Muscle layer of duodenum (tissue), 2 donors: ENCODE data around the gene ATP6V0A4.

Source experiments
- H3K27ac ChIP-seq: one replicate; pipeline ENCODE4 v1.7.0; 2013; ENCODE audit warnings: mild to moderate bottlenecking, low read length
- H3K27me3 ChIP-seq: one replicate; pipeline ENCODE4 v1.7.0; 2013; ENCODE audit warnings: low read depth, mild to moderate bottlenecking, control low read depth, low read length
- H3K36me3 ChIP-seq, 2 donors: one replicate each; pipeline ENCODE4 v1.7.0; 2013; ENCODE audit warnings: low read length in 2 of 2, control low read depth in 1 of 2, mild to moderate bottlenecking in 1 of 2; ENCODE audit not compliant: insufficient read depth in 2 of 2, control insufficient read depth in 1 of 2
- H3K4me1 ChIP-seq, 2 donors: one replicate each; pipeline ENCODE4 v1.7.0; 2013; ENCODE audit warnings: low read length in 2 of 2, mild to moderate bottlenecking in 2 of 2, control low read depth in 1 of 2, moderate library complexity in 1 of 2; ENCODE audit not compliant: insufficient read depth in 2 of 2, control insufficient read depth in 1 of 2
- H3K4me3 ChIP-seq, 2 donors: one replicate each; pipeline ENCODE4 v1.7.0; 2013; ENCODE audit warnings: low read length in 2 of 2, low read depth in 1 of 2, mild to moderate bottlenecking in 1 of 2
- H3K9me3 ChIP-seq, 2 donors: one replicate each; pipeline ENCODE4 v1.7.0; 2013; ENCODE audit warnings: low read length in 2 of 2, control low read depth in 1 of 2, mild to moderate bottlenecking in 1 of 2; ENCODE audit not compliant: control insufficient read depth in 1 of 2
- donor health status: healthy.

ATP6V0A4 gene

GRCh38 chr7:138726288-138726687, 71.7 kb downstream of the ATP6V0A4 start:
- no peaks in the 10 kb centered on the region for H3K4me1 ChIP-seq
- no peak overlapping the region for H3K27ac ChIP-seq
- H3K27me3 ChIP-seq = no peaks in the 10 kb centered on the region
- no peaks in the 10 kb centered on the region for H3K9me3 ChIP-seq
- no peaks in the 10 kb centered on the region for H3K36me3 ChIP-seq
- no peak overlapping the region for H3K4me3 ChIP-seq

- no peak overlapping the region for H3K27ac ChIP-seq
These were observed 77.7 kb downstream of the ATP6V0A4 start for GRCh38 chr7:138720286-138720685.

GRCh38 chr7:138716889-138717288, 81.1 kb downstream of the ATP6V0A4 start:
- Histone ChIP-seq H3K36me3 (no peaks in the 10 kb centered on the region), H3K27me3 (no peaks in the 10 kb centered on the region), H3K4me1 (no peaks in the 10 kb centered on the region), H3K9me3 (no peaks in the 10 kb centered on the region), H3K4me3 (no peak overlapping the region), H3K27ac (no peak overlapping the region)

More at GRCh38 chr7:138720286-138720685, 77.7 kb downstream of the ATP6V0A4 start:
- Histone ChIP-seq H3K4me3 (no peak overlapping the region), H3K36me3 (no peaks in the 10 kb centered on the region), H3K27me3 (no peaks in the 10 kb centered on the region), H3K9me3 (no peaks in the 10 kb centered on the region), H3K4me1 (no peaks in the 10 kb centered on the region)

GRCh38 chr7:138713191-138713590, 84.8 kb downstream of the ATP6V0A4 start:
- no peaks in the 10 kb centered on the region for H3K36me3 ChIP-seq
- no peak overlapping the region for H3K27ac ChIP-seq
- H3K27me3 ChIP-seq = no peaks in the 10 kb centered on the region
- no peaks in the 10 kb centered on the region for H3K4me1 ChIP-seq
- H3K4me3 ChIP-seq = no peak overlapping the region
- H3K9me3 ChIP-seq = no peaks in the 10 kb centered on the region

GRCh38 chr7:138712652-138713051, 85.3 kb downstream of the ATP6V0A4 start:
- H3K9me3 ChIP-seq = no peaks in the 10 kb centered on the region
- H3K4me1 ChIP-seq = no peaks in the 10 kb centered on the region
- no peaks in the 10 kb centered on the region for H3K27me3 ChIP-seq

GRCh38 chr7:138710536-138711385, 87.2 kb downstream of the ATP6V0A4 start:
- Histone ChIP-seq H3K4me3 (no peak overlapping the region), H3K27ac (no peak overlapping the region), H3K27me3 (no peaks in the 10 kb centered on the region), H3K4me1 (no peaks in the 10 kb centered on the region), H3K36me3 (no peaks in the 10 kb centered on the region), H3K9me3 (no peaks in the 10 kb centered on the region)

More at GRCh38 chr7:138712652-138713051, 85.3 kb downstream of the ATP6V0A4 start:
- Histone ChIP-seq H3K4me3 (no peak overlapping the region), H3K27ac (no peak overlapping the region), H3K36me3 (no peaks in the 10 kb centered on the region)

GRCh38 chr7:138705167-138705566, 92.8 kb downstream of the ATP6V0A4 start:
- H3K27ac ChIP-seq = no peak overlapping the region
- no peaks in the 10 kb centered on the region for H3K4me1 ChIP-seq
- no peaks in the 10 kb centered on the region for H3K9me3 ChIP-seq
- no peak overlapping the region for H3K4me3 ChIP-seq
- H3K27me3 ChIP-seq = no peaks in the 10 kb centered on the region
- no peaks in the 10 kb centered on the region for H3K36me3 ChIP-seq

GRCh38 chr7:138701537-138701923, 96.5 kb downstream of the ATP6V0A4 start:
- Histone ChIP-seq H3K9me3 (no peaks in the 10 kb centered on the region), H3K4me1 (no peaks in the 10 kb centered on the region), H3K27me3 (no peaks in the 10 kb centered on the region), H3K4me3 (no peak overlapping the region), H3K36me3 (no peaks in the 10 kb centered on the region), H3K27ac (no peak overlapping the region)

- H3K36me3 ChIP-seq = no peaks in the 10 kb centered on the region
- no peaks in the 10 kb centered on the region for H3K27me3 ChIP-seq
- H3K9me3 ChIP-seq = no peaks in the 10 kb centered on the region
- no peak within 1 kb of the TSS for H3K27ac ChIP-seq
- H3K4me3 ChIP-seq = no peak within 1 kb of the TSS
- no peaks in the 10 kb centered on the region for H3K4me1 ChIP-seq
These were observed 97.0 kb downstream of the ATP6V0A4 start, which contains the start of gene SVOPL for GRCh38 chr7:138700857-138701536. TSS of gene SVOPL (minus strand) at chr7:138701362. CDS start at chr7:138679045, 22,317 bp downstream.

GRCh38 chr7:138699661-138700060, 98.3 kb downstream of the ATP6V0A4 start:
- Histone ChIP-seq H3K36me3 (no peaks in the 10 kb centered on the region), H3K27ac (no peak overlapping the region), H3K27me3 (no peaks in the 10 kb centered on the region), H3K4me1 (no peaks in the 10 kb centered on the region), H3K4me3 (no peak overlapping the region), H3K9me3 (no peaks in the 10 kb centered on the region)

GRCh38 chr7:138698281-138698680, 99.7 kb downstream of the ATP6V0A4 start:
- Histone ChIP-seq H3K9me3 (no peaks in the 10 kb centered on the region), H3K27ac (no peak overlapping the region), H3K36me3 (no peaks in the 10 kb centered on the region), H3K27me3 (no peaks in the 10 kb centered on the region), H3K4me3 (no peak overlapping the region), H3K4me1 (no peaks in the 10 kb centered on the region)
